ENCODE results near the gene CAST. TPM values are rescaled to one million over a fixed set of nuclear protein-coding genes. Genes with fewer than 3 reads are reported as not detected.

Gene CAST
- total and polyA plus RNA-seq, 2 donors (not counting 3 experiments of a cell fraction or from before 2014, with no cell fraction given), result 33.7 to 194 TPM

GRCh38 chr5:96668725-96669124, 6.5 kb downstream of the CAST start:
- ChIA-PET CTCF (interaction anchor here (0.8 kb wide), 1 partner anchor 326 kb away, joined by 3 read pairs; no protein-coding TSS in a partner anchor), POLR2A (no interaction called here)
- H3K36me3 ChIP-seq (ENCODE audit: control insufficient read depth in 2 of 2, extremely low read depth in 1 of 2, insufficient read depth in 2 of 2, low read length in 2 of 2), result no peaks in the 10 kb centered on the region
- BruUV-seq (replicated peaks), result no TSS peak
- intact Hi-C loops (cut with micrococcal nuclease), result no loop called here
- FAIRE-seq, result no peak
- peaks cover 2% of the 10 kb centered on the region for H4K20me1 ChIP-seq (replicated peaks; ENCODE audit: control insufficient read depth, extremely low read depth, insufficient read depth, low read length)
- peaks cover 2% of the 10 kb centered on the region for H3K4me1 ChIP-seq (ENCODE audit: control insufficient read depth, extremely low read depth, insufficient read depth, low read length)
- H2AFZ ChIP-seq (ENCODE audit: low read depth, low read length), result no peak overlapping the region
- H3K27ac ChIP-seq (ENCODE audit: insufficient read depth, low read depth, low read length), result no peak overlapping the region
- no peak overlapping the region for H3K4me3 ChIP-seq (replicated peaks in 1 of 3; ENCODE audit: insufficient read depth in 1 of 3, low read depth in 1 of 3, low read length in 3 of 3)
- H3K4me2 ChIP-seq (ENCODE audit: insufficient read depth, low read length), result no peak overlapping the region
- dilution Hi-C loops (cut with MboI; ENCODE audit: extremely low pct_ligation_motif_present, low sequenced_read_pairs), result no loop called here
- H3K9me1 ChIP-seq (replicated peaks; ENCODE audit: control insufficient read depth, extremely low read depth, insufficient read depth, low read length), result no peaks in the 10 kb centered on the region
- no peak overlapping the region for H3K9ac ChIP-seq (replicated peaks; ENCODE audit: extremely low read depth, insufficient read depth, low read length)
- no peaks in the 10 kb centered on the region for H3K27me3 ChIP-seq (ENCODE audit: control insufficient read depth in 2 of 2, insufficient read depth in 2 of 2, low read length in 2 of 2)
- DNase-seq (ENCODE audit: low read depth, low spot score), result no peak
- TF ChIP-seq EZH2 (IDR thresholded peaks at IDR 0.05; ENCODE audit: borderline replicate concordance, low read depth, low read length, severe bottlenecking) (no peak), MAX (IDR thresholded peaks at IDR 0.05; ENCODE audit: insufficient read depth, insufficient read length) (no peak), CTCF (IDR thresholded peaks at IDR 0.05; ENCODE audit: extremely low read depth in 1 of 2, insufficient read depth in 1 of 2, low read depth in 1 of 2, low read length in 2 of 2) (no peak), JUN (IDR thresholded peaks at IDR 0.05; ENCODE audit: borderline replicate concordance, insufficient read depth, insufficient read length, low read depth) (no peak), FOS (IDR thresholded peaks at IDR 0.05; ENCODE audit: borderline replicate concordance, insufficient read depth, low read length) (no peak), POLR2A (IDR thresholded peaks at IDR 0.05; ENCODE audit: low read depth, low read length) (no peak), MYC (IDR thresholded peaks at IDR 0.05; ENCODE audit: low read depth, low read length) (no peak), POLR2AphosphoS5 (IDR thresholded peaks at IDR 0.05; ENCODE audit: insufficient read depth, low read depth, low read length) (no peak), GATA2 (IDR thresholded peaks at IDR 0.05; ENCODE audit: insufficient read depth, insufficient read length, low read depth, low read length) (no peak)
- H3K9me3 ChIP-seq (replicated peaks; ENCODE audit: control insufficient read depth, insufficient read depth, low read length), result no peaks in the 10 kb centered on the region
- peaks cover 77% of the 10 kb centered on the region for H3K79me2 ChIP-seq (ENCODE audit: control insufficient read depth, insufficient read depth, low read length)

Measured in endothelial cell of umbilical vein (primary cell).